Measurements from ENCODE around the gene DENND5B. TPM values are rescaled to one million over a fixed set of nuclear protein-coding genes. Genes with fewer than 3 reads are reported as not detected.
A peak's percentile ranks its signal among the peaks of the same experiment; 100 is the strongest.
"Not testable (repeated sequence)": the region's sequence is repeated elsewhere in the genome, so short reads cannot be mapped to it uniquely, and the experiment has no call there.

DENND5B gene
- total RNA-seq, 1 donor from 2014 or later: 13.7 TPM

DNA sequence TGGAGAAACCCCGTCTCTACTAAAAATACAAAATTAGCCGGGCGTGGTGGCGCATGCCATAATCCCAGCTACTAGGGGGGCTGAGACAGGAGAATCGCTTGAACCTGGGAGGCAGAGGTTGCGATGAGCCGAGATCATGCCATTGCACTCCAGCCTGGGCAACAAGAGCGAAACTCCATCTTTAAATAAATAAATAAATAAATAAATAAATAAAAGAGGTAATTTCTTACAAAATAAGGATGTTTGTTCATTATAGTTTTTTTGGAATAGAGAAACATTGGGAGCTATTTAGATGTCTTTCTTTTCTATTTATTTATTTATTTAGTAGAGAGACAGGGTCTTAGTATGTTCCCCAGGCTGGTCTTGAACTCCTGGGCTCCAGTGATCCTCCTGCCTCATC, 213.7 kb downstream of the DENND5B start:
- DNase-seq (ENCODE audit: low spot score): not testable (repeated sequence)

GRCh38 chr12:31375422-31375821, 215.5 kb downstream of the DENND5B start:
- not testable (repeated sequence) for DNase-seq (ENCODE audit: low spot score)

- no peak for DNase-seq (ENCODE audit: low spot score)
Measured at GRCh38 chr12:31371256-31371620, 219.7 kb downstream of the DENND5B start.

DNA sequence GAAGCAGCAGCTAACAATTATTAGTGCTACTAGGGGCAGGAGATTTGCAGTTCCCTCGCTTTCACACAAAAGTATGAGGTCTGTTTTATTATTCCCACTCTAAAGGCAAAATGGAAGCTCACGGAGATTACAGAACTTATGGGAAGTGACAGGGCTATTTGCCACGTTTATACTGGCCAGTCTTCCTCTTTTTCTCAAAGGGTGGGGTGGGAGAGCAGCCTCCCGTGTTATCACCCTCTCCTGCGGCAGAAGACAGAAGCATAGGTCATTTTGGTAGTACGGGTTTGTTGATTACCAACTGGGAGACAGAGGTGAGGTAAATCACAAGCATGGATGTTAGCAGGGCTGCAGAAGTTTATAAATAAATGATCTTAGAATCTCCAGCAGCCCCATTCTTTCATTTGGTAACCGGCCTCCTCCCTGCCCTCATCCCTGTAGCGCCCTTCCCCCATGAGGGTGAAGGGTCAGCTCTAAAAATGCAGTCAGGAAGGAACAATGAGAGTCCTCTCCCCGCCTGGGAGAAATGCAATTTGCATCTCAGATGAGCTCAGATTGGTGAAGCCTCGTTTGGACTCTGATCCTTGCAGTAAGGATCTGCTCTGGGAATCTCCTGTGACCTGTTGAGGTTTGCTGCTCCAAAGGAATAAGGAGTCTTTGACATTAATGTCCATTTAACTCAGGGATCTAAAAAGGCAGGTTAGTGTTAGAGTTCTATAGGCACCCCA, 220.2 kb downstream of the DENND5B start:
- DNase-seq (ENCODE audit: low spot score): peak; percentile 68

DNA sequence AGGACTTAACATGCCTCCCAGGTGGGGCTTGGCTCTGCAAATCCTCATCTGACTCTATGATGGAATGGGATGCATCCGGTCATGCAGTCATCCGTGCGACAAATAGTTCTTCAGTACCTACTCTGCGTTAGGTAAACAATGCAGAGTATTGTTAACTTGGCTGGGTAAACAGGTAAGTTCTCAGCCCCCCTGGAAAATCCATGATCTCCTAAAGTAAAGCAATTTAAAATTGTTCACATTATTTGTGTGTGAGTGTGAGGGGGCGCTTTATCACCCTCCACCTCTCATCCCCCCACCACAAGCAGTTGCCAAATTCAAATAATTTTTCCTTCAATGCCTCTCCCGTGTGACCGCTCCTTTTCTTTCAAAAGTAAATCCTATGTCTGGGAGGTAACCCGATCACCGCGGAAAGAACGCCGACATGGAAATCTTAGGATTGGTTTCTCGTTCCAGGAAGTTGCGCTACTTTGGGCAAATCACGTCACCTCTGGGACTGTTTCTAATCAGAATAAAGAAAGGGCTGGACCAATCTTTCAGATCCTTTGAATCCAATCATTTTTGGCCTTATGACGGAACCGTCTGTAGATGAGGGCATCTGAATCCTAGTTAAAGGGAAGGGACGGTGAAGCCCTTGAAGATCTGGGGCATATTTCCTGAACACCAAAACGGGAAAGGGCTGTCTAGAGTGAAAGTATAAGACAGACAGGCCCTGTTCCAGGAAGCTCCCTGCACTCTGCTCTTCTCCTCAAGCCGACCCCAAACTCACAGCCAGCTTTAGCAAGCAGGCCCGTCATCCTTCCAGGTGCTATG, 221.0 kb downstream of the DENND5B start:
- peak; percentile 29 for DNase-seq (ENCODE audit: low spot score)

GRCh38 chr12:31368666-31369361, 222.1 kb downstream of the DENND5B start:
- no peak for DNase-seq (ENCODE audit: low spot score)

GRCh38 chr12:31366104-31366621, 224.8 kb downstream of the DENND5B start:
- no peak for DNase-seq (ENCODE audit: low spot score)

DNA sequence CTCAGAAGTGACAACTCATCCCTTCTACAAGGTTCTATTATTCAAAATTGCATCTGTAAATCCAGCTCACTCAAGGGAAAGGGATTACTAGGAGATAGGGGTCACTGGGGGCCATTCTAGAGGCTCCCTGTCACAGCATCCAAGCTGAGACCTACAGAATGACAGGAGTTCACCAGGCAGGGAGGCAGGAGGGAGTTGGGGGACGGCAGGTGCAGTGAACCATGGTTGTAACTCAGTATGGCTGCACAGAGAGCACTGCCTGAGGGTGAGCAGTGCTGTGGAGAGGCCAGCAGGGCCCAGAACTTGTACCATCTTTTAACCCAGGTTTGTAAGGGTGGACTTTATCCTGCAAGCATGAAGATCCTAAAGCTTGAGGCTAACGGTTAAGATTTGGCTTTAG, 227.1 kb downstream of the DENND5B start:
- no peak for DNase-seq (ENCODE audit: low spot score)

DNA sequence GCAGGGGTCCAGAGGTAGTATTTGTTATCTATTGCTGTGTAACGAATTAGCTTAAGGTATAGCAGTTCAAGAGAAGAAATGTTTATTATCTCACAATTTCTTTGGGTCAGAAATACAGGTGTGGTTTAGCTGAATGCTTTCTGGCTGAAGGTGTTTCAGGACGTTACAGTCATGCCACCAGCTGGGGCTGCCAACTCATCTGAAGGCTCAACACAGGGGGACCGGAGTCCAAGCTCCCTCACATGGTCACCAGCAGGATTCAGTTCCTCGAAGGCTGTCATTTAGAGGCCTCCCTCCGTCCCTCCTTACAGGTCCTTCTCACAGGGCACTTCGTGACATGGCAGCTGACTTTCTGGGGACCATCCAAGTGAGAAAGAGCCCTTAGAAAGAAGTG, 227.5 kb downstream of the DENND5B start:
- DNase-seq (ENCODE audit: low spot score): no peak

- DNase-seq (ENCODE audit: low spot score): no peak
Measured at GRCh38 chr12:31362759-31363415, 228.0 kb downstream of the DENND5B start.

GRCh38 chr12:31362115-31362758, 228.7 kb downstream of the DENND5B start:
- DNase-seq (ENCODE audit: low spot score): no peak

- no peak for DNase-seq (ENCODE audit: low spot score)
Measured at GRCh38 chr12:31361730-31362114, 229.2 kb downstream of the DENND5B start.

GRCh38 chr12:31355747-31356107, 235.2 kb downstream of the DENND5B start:
- no peak for DNase-seq (ENCODE audit: low spot score)

DNA sequence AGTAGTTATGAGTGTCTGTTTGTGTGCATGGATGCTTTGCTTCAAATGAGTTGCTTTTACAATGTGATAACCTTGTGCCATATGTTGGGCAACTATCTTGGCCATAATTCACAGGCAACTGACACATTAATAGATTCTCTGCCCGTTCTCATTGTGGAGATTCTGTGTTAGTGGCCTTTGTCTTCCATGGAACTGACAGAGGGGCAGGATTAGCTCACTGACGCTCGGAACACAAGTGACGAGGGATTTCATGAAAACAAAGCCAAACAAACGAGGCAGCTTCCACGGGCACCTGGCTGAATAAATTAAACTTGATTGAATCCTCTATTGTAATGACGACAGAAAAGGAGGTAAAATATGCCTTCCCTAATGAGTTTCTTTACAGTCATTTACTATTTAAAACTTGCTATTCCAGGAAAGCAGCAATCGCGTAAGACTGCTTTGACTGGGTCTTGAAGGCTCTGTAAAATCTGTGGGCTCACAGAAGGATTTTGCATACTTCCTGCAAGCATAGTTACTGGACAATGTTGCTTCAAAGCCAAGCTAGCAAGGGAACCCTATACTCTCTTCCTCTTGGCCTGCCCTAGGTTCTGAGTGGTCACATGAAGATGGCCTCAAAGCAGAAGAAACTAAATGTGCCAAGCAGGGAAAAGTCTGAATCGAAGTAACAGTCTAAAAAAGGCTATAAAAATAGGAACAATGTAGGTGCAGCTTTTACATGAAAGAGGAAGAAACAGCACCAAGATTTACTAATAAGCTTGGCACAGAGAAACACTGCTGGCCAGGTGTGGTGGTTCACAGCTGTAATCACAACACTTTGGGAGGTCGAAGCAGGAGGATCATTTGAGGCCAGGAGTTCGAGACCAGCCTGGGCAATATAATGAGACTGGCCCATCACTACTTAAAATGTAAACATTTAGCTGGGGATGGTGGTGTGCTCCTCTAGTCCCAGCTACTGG, 236.9 kb downstream of the DENND5B start:
- no peak for DNase-seq (ENCODE audit: low spot score)

GRCh38 chr12:31346267-31346666, 244.7 kb downstream of the DENND5B start:
- no peak for DNase-seq (ENCODE audit: low spot score)

- DNase-seq (ENCODE audit: low spot score): no peak
Measured at GRCh38 chr12:31343139-31343538, 247.8 kb downstream of the DENND5B start.

- DNase-seq (ENCODE audit: low spot score): no peak
Measured at GRCh38 chr12:31342286-31342685, 248.7 kb downstream of the DENND5B start.

DNA sequence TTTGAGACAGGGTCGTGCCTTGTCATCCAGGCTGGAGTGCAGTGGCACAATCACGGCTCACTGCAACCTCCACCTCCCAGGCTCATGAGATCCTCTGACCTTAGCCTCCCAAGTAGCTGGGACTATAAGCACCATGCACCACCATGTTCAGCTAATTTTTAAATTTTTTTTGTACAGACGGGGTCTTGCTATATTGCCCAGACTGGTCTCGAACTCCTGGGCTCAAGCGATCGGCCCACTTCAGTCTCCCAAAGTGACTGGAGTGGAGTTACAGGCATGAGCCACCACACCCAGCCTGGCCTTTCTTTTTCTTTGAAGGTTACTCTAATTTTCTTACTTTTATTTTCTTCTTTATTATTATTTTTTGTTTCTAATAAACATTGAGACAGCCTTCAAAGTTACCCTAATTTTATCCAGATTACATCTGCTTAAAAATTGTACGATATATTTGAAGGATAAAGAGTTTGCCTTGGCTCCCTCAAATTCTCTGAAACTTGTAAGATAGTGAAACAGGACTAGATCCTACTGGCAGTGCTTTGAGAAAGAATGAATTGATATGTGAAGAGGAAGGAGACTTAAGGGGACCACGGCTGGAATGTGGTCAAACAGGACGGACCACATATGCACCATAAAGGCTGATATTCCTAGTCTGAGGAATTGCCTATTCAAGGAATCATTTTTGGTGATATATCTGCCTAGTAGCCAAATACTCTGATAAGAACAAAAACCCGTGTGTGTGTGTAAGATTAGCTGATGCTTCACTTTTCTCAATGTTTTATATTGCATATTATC, 250.9 kb downstream of the DENND5B start:
- DNase-seq (ENCODE audit: low spot score): no peak

- DNase-seq (ENCODE audit: low spot score): no peak
Measured at GRCh38 chr12:31337952-31338351, 253.0 kb downstream of the DENND5B start.

All from mucosa of gallbladder (tissue), 1 donor.